ENCODE data around the gene VOPP1.

DNA sequence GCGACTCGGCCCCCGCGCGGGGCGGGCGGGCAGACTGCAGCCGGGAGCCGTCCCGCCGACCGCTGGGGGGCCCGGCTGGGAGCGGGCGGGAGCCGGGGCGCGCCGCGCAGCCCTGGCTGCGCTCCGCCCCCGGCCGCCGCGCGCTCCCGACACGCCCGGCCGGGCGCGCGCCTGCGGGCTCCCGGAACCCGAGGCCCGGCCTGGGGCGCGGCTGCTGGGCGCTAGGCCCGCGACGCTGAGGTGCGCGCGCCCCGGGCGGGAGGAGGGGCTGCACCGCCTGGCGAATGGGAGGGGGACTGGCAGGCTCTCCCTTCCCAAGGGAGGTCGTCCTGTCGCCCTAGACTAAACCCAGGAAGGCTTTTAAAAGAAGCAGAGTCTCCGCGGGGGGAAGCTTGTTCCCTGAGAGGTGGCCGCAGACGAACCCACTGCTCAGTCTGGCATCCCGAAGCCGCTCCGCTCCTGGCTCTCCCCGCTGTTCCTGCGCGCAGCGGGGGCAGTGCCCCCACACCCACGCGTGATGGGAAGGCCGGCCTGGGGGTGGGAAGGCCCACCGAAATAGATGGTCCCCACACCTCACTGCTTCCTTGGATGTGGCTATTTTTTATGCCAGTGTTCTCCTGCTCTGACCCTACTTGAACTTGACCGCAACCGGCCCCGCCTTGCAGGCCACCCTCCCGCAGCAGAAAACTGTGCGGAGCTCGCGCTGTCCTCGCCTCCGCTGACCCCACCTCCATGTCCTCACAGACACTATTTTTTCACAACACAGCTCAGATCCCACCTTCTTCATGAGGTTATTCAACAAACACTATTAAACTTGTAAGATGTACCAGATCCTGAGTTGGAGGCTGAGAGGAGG lies at the start of gene VOPP1:
- TF ChIP-seq TCF7L2 (IDR thresholded peaks at IDR 0.05; ENCODE audit: borderline replicate concordance, extremely low read depth, insufficient read depth, insufficient read length) (no peak), EZH2 (IDR thresholded peaks at IDR 0.05) (no peak), EZH2phosphoT487 (IDR thresholded peaks at IDR 0.05; ENCODE audit: borderline replicate concordance) (no peak), CBX3 (IDR thresholded peaks at IDR 0.05; ENCODE audit: low read depth) (no peak), SIN3A (IDR thresholded peaks at IDR 0.05; ENCODE audit: low read depth) (no peak), POLR2A (IDR thresholded peaks at IDR 0.05; ENCODE audit: borderline replicate concordance, extremely low read depth, insufficient read depth, insufficient read length) (no peak), ZNF274 (IDR thresholded peaks at IDR 0.05; ENCODE audit: low read depth, low read length) (no peak), JUND (IDR thresholded peaks at IDR 0.05) (no peak), RAD21 (IDR thresholded peaks at IDR 0.05; ENCODE audit: low read depth) (no peak), CEBPB (IDR thresholded peaks at IDR 0.05; ENCODE audit: low read depth) (no peak)
- TF ChIP-seq, protein P1, sequence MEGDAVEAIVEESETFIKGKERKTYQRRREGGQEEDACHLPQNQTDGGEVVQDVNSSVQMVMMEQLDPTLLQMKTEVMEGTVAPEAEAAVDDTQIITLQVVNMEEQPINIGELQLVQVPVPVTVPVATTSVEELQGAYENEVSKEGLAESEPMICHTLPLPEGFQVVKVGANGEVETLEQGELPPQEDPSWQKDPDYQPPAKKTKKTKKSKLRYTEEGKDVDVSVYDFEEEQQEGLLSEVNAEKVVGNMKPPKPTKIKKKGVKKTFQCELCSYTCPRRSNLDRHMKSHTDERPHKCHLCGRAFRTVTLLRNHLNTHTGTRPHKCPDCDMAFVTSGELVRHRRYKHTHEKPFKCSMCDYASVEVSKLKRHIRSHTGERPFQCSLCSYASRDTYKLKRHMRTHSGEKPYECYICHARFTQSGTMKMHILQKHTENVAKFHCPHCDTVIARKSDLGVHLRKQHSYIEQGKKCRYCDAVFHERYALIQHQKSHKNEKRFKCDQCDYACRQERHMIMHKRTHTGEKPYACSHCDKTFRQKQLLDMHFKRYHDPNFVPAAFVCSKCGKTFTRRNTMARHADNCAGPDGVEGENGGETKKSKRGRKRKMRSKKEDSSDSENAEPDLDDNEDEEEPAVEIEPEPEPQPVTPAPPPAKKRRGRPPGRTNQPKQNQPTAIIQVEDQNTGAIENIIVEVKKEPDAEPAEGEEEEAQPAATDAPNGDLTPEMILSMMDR (IDR thresholded peaks at IDR 0.05 in 2 of 3, conservative IDR thresholded peaks at IDR 0.05 in 1 of 3; ENCODE audit: borderline replicate concordance in 1 of 3, insufficient read depth in 1 of 3, low read depth in 2 of 3, low read length in 2 of 3), result no peak
- TF ChIP-seq, protein P2, sequence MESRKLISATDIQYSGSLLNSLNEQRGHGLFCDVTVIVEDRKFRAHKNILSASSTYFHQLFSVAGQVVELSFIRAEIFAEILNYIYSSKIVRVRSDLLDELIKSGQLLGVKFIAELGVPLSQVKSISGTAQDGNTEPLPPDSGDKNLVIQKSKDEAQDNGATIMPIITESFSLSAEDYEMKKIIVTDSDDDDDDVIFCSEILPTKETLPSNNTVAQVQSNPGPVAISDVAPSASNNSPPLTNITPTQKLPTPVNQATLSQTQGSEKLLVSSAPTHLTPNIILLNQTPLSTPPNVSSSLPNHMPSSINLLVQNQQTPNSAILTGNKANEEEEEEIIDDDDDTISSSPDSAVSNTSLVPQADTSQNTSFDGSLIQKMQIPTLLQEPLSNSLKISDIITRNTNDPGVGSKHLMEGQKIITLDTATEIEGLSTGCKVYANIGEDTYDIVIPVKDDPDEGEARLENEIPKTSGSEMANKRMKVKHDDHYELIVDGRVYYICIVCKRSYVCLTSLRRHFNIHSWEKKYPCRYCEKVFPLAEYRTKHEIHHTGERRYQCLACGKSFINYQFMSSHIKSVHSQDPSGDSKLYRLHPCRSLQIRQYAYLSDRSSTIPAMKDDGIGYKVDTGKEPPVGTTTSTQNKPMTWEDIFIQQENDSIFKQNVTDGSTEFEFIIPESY (IDR thresholded peaks at IDR 0.05; ENCODE audit: extremely low read depth, insufficient replicate concordance, low read length), result no peak
- TF ChIP-seq, protein P3, sequence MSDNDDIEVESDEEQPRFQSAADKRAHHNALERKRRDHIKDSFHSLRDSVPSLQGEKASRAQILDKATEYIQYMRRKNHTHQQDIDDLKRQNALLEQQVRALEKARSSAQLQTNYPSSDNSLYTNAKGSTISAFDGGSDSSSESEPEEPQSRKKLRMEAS (IDR thresholded peaks at IDR 0.05), result no peak

Measured in HCT116 (cell line).